H54 (cell line): ENCODE data around the gene GPD2.

Experiments used
- DNase-seq: peaks from one replicate; pipeline ENCODE4 v3.0.0; 2011; ENCODE audit warnings: low spot score, mixed read lengths; ENCODE audit not compliant: insufficient read length
- FAIRE-seq: peaks from 3 replicates; lab custom pipeline; 2011; peaks lifted over from hg19 to GRCh38; lab: Jason Lieb, UNC
- POLR2A ChIP-seq: IDR thresholded peaks from 2 replicates; pipeline ENCODE4 v1.6.1; 2011; ENCODE audit warnings: low read depth, mild to moderate bottlenecking, low read length

Gene GPD2

DNA sequence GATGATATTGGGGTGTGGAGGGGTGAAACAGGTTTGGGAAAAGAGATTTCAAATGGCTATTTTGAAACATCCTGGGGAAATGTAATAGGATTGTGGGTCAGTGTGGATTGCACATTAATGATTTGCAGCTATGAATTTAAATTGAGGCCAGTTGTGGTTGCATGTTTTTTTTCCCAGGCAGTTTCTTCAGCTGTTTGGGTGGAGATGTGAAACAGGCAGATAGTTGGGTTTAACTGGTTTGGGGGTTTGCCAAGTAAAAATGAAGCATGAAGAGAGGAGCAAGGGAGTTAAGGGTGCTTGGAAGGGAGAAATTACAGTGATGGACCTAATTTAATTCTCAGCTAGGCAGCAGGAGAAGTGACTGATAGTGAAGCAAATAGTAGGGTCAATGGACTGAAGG lies 16.8 kb downstream of the GPD2 start:
- no peak for DNase-seq
- no peak for FAIRE-seq
- no peak for TF ChIP-seq POLR2A

DNA sequence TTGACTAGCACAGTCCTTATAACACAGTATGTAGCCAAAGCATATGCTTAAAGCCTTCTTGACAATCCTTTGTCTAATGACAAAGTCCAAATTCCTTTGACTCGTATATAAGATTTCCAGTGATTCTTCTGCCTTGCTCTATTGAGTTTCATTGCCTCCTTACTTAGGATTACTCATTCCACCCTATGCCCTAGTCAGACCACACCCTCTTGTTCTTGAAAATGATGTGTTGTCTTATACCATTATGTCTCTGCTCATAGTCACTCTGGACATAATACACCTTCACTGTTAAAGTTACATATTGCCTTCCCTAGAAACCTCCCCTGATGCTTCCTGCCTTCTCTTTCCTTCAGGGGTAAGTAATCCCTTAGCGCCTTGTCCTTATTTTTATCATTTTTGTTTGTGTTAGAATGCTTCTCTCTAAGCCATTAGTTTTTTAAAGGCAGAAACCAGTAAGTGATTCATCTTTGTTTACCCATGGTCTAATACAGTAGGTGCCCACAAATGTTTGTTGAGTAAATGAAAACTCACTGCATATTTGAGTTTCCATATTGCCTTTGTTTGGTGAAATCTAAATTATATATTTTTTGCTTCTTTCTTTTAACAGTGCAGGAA lies 19.3 kb downstream of the GPD2 start:
- FAIRE-seq: peak; percentile 90
- DNase-seq: peak; percentile 71
- TF ChIP-seq POLR2A: no peak

DNA sequence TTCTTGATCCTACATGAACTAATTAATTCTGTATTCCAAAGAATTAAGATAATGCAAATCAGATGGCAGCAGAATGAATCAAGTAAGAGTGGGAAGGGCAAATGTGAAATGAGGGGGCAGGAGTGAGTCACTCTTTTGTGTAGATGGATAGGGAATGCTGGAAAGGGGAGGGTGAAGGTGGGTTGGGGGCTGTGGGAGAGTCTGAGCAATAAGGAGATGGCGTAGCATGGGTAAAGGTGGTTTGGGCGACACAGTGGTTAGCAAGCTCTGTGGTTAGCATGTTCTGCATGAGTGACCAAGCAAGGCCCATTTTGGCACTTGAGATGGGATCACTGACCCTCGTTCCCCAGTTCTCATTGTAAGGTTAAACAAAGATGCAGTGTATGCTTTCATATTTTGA lies 20.4 kb downstream of the GPD2 start:
- FAIRE-seq (no peak), DNase-seq (no peak)
- TF ChIP-seq POLR2A: no peak

GRCh38 chr2:156457523-156458517 lies 21.6 kb downstream of the GPD2 start:
- no peak for TF ChIP-seq POLR2A
- DNase-seq (no peak), FAIRE-seq (no peak)

DNA sequence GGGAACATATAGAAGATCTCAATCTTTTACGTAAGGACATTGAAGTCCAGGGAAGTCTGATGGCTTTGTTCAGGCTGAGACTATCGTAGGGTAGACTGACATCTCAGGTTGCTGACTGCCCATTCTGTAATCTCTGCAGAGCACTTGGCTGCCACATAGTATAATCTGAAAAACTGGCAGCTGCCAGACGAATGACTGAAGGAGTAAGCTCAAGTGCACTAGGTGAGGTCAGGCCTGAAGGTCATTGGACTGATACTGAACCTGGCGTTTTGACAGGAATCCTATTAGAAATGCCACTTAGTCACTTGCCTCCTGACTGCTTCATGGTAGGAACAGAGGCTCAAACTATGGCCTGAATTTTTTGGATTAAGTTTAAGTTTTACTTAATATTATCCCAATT lies 23.5 kb downstream of the GPD2 start:
- no peak for TF ChIP-seq POLR2A
- DNase-seq: no peak
- FAIRE-seq: no peak

DNA sequence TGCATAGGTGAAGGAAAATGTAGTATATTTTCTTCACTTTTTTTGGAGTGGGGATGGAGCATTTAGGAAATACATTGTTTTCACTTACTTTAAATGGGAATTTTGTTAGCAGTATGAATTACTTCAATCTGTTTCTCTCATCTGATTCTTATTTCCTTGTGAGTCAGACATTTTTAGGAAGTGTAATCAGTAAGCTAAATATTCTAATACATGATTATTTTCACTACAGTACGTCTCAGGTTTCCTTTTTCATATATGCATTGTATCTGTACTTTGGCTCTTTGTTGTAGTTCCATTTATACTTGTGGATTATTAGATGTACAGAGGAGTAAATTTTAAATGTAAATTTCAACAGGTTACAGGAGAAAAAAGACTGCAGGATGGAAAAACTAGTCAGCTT lies 27.9 kb downstream of the GPD2 start:
- TF ChIP-seq POLR2A: no peak
- peak; percentile 38 for FAIRE-seq
- DNase-seq: no peak

- TF ChIP-seq POLR2A: no peak
- DNase-seq (no peak), FAIRE-seq (no peak)
Measured at GRCh38 chr2:156465573-156465972, 29.4 kb downstream of the GPD2 start.

GRCh38 chr2:156466739-156467405 lies 30.7 kb downstream of the GPD2 start:
- DNase-seq: no peak
- no peak for TF ChIP-seq POLR2A
- FAIRE-seq: peak; percentile 27

DNA sequence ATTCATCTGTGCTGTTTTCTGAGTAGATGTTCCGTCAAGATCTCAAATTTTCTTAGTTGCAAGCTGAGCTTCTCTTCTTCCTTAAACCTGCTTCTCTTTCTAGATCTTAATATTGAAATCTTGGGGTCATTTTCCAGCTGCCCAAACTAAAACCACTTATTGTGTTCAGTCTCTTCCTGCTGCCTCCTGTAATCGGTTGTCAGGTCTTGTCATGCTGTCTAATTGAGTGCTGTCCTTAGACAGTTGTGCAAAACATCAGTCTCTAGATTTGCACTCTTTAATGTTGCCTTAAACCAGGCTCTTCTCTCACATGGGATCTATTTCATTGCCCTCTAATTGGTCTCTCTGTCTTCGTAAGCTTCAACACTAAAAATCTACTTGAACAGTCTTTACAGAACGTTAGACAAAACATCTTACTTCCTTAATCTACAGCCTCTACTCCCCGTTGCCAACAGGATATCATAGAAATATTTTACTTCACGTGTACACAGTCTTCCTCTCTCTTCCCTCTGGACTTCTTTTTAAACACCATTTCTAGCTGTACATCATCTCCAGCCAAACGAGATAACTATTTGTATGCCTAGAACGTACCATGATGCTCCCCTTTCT lies 34.9 kb downstream of the GPD2 start:
- peak; percentile 66 for FAIRE-seq
- no peak for TF ChIP-seq POLR2A
- no peak for DNase-seq

DNA sequence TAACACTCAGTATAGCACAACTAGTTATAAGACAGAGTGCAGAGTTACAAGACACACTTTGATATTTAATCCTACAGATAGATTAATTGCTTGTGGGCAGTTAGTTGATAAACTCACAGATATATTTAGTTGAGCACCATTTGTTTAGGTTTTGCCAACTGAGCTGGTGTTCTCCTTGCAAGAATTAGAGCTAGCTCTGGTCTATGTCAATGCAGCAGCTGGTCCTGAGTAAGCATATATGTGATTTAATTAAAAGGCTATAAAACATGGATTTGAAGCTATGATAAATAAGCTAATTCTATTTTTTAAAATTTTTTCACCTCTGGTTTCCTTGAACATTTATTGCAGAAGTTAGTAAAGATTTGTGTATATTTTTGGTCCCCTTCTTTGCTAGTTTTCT lies 35.6 kb downstream of the GPD2 start:
- no peak for TF ChIP-seq POLR2A
- DNase-seq (no peak), FAIRE-seq (no peak)

GRCh38 chr2:156472686-156473085 lies 36.5 kb downstream of the GPD2 start:
- DNase-seq: no peak
- FAIRE-seq: no peak
- TF ChIP-seq POLR2A: no peak

GRCh38 chr2:156473445-156473844 lies 37.3 kb downstream of the GPD2 start:
- DNase-seq: no peak
- TF ChIP-seq POLR2A: no peak
- FAIRE-seq: no peak

- DNase-seq (no peak), FAIRE-seq (no peak)
- TF ChIP-seq POLR2A: no peak
Measured at GRCh38 chr2:156474401-156474800, 38.2 kb downstream of the GPD2 start.
